Globus pallidus (tissue), 1 donor: ENCODE data around the gene SNX20.

Experiments used
- DNase-seq: peaks from one replicate; pipeline ENCODE4 v3.0.0-alpha.2; 2015; ENCODE audit warnings: low spot score

The SNX20 gene

DNA sequence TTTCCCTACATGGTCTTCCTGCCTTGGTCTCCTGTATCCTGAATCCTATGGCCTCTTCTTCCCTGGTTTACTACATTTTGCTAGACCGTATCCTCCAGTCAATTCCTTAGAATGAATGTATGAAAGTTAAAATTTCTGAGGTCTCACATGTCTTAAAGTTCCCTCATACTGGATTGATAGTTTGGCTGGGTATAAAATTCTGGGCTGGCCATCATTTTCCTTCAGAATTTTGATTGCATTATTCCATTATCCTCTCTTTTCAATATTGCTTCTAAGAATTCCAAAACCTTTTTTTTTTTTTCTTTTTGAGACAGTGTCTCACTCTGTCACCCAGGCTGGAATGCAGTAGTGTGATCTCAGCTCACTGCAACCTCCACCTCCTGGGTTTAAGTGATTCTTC is 23.1 kb upstream of the SNX20 start:
- DNase-seq = no peak

DNA sequence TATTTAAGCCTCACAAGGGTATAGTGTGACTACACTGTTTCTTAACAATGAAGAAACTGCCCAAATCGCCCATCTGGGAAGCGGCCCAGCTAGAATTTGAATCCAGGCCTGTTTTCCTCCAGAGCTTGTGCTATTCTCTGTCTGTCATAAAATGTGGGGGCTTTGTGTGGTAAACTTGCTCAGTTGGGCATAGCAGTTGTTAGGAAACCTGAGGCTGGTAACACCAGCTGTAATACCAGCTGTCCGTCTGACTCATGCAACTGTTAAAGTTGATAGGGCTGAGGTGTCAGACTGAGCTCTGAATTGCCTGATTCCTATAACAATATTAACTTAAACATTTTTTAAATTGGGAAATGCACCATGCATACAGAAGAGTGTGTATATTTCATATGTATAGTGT is 21.6 kb upstream of the SNX20 start:
- DNase-seq = no peak

DNA sequence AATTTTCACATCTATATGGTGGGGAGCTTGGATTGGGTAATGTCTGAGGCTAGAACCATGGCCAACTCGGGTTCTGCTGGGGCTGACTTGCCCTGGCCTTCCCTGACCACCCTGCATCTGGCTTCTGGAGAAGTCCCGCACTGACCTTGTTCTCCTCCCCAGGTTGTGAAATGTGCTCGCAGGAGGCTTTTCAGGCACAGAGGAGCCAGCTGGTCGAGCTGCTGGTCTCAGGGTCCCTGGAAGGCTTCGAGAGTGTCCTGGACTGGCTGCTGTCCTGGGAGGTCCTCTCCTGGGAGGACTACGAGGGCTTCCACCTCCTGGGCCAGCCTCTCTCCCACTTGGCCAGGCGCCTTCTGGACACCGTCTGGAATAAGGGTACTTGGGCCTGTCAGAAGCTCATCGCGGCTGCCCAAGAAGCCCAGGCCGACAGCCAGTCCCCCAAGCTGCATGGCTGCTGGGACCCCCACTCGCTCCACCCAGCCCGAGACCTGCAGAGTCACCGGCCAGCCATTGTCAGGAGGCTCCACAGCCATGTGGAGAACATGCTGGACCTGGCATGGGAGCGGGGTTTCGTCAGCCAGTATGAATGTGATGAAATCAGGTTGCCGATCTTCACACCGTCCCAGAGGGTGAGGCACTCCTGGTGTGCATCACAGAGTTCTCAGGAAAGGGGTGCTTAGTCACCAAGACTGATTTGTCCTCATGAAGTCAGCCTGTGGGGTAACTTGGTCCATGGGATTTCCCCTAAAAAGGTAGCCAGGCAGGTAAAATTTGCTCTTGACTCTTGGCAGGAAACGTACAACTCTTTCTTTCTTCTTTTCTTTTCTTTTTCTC is 18.4 kb upstream of the SNX20 start:
- no peak for DNase-seq

DNA sequence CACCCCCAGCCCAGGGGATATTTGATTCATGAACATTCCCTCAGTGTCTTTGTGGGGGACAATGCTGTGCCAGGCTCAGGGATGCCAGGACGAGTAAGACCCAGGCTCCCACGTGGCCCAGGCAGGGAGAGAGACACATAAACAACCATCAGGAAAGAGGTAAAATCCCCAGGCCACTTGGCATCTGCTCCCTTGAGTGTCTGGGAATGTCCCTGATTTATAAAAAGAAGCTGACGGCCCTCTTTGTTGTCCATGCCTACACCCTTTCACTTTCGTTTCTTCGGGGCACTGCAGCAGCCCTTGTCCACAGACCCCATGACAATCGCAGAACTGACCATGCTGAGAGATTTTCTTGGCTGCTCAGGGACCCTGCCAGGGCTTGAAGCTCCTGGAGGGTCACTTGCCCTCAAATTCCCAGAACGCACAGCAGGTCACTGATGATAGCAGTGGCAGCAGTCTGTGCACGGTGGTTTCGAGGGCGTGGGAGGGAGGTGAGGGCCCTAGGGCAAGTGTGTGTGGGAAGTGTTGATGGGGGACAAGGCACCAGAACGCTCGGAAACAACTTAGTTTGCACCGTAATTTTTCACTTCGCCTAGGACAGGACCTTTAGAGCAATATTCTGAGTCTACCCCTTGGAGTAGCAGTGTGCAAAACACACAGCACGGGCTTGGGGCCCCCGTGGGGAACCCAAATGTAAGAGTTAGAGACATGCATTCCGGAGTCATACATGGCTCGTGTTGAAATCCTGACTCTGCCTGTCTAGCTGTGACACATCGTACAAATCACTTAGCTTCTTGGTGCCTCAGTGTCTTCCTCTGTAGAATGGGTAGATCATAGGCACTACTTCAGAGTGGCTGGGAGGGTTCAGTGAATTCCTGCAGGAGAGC is 17.0 kb upstream of the SNX20 start:
- DNase-seq = peak; percentile 50

DNA sequence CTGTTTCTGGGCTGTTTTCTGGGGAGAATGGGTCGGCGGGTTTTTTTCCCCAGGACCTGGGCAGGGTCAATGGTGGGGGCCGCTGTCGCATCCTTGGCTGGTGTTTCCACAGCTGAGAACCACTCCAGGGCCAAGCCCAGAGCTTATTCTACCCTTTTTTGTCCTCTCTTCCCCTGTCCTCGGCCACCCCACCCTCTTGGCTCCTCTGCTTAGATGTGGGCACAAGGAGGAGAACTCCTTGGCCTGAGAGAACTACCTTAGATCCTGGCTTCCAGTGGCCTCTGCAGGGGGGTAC is 16.3 kb upstream of the SNX20 start:
- DNase-seq = no peak

DNA sequence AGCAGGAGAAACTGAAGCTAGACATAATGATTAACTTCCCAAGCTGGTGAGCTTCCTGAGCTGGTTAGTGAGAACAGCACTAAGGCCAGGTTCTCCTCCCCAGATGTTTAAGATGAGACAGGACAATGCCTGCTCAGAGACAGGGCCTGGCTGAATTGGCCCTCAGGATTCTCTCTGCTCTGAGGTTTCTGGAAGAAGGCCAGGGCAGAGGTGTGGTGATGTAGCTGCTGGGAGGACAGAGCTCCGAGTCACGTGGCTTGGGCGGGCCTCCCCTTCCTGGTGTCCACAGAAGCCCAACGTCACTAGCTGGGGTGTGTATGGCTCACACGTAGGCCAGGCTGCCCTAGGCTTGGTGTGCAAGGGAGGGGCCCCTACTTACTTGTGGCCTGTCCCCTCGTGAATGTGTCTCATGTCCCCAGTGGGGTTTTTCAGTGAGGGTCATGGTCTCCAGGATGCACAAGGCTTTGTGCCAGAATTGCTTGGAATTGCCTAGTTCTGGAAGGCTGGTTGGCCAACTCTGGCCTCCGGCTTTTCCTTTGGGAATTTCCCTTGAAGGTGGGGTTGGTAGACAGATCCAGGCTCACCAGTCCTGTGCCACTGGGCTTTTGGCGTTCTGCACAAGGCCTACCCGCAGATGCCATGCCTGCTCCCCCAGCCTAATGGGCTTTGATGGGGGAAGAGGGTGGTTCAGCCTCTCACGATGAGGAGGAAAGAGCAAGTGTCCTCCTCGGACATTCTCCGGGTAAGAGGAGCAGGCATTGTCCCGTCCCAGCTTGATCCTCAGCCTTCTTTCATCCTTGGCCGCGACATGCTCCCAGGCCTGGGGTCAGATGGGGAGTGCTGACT is 15.7 kb upstream of the SNX20 start:
- DNase-seq = peak; percentile 14

DNA sequence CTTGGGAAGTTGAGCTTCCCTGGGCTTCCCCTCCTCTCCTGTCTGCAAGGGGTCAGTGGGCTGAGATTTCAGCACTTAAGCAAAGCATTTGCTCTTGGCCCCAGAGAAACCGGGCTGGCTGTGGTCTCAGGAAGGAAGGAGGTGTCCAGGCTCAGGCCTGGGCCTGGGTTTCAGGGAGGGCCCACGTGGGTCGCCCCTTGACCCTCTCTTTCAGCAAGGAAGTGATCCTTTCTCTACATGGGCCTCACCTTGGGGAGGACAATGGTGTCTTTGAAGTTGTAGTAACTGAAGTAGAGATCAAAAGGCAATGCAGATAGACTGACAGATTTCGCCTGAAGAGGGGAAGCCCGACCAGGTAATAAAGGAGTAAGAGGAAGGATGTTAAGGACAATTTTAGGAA is 15.0 kb upstream of the SNX20 start:
- no peak for DNase-seq

DNA sequence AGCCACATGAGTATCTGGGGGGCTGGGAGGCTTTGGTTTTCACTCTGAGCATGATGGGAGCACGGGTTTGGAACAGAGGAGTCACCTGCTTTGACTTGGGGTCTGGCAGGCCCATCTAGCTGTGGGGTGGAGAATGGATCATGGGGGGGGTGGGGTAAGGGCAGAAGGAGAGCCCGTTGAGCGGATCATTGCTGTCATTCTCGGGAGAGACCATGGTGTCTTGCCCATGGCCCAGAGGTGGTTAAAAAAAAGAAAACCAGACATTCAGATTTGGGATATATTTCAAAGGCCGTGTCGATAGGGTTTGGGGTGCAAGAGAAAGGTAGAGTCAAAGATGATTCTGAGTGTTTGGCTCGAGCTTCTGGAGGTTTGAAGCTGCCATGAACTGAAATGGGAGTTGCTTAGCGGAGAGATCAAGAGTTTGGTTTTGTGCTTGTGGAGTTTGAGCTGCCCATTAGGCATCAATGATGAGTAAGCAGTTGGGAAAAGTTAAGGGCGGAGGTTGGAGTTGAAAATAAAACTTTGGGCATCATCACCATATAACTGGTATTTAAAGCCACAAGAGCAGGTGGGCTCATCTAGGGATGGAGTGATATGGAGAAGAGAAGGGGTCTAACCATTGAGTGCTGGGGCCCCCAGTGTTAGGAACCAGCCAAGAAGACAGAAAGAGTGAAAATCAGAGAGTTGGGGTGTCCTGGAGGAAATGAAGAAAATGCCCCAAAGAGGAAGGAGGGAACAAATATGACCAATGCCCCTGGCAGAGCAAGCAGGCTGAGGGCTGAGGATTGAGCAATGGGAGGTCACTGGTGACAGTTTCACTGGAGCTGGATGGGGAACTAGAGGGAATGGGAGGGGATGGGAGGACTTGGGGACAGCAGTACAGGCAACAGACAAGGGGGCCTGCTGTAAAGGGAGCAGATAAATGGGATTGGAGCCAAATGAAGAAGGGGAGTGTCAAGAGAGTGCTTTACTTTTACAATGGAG is 14.2 kb upstream of the SNX20 start:
- DNase-seq = peak; percentile 17

DNA sequence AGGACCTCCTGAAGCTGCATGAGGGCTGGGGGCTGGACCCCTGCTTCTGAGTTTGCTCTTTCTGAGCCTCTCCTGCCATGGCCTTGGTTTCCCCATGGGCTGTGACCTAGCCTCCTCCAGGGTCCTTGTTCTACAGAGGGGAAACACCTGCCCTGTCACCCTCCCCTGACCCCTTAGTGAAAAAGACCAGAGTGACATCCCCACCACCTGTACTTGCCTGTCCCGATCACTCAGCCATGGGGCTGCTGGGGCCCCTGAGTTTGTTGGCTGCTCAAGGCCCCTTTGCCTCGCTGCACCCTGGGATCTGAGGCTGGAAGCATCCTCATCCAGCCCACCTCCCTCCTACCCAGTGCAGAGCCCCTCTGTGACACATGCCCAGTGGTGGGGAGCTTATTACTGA is 13.1 kb upstream of the SNX20 start:
- DNase-seq = no peak

DNA sequence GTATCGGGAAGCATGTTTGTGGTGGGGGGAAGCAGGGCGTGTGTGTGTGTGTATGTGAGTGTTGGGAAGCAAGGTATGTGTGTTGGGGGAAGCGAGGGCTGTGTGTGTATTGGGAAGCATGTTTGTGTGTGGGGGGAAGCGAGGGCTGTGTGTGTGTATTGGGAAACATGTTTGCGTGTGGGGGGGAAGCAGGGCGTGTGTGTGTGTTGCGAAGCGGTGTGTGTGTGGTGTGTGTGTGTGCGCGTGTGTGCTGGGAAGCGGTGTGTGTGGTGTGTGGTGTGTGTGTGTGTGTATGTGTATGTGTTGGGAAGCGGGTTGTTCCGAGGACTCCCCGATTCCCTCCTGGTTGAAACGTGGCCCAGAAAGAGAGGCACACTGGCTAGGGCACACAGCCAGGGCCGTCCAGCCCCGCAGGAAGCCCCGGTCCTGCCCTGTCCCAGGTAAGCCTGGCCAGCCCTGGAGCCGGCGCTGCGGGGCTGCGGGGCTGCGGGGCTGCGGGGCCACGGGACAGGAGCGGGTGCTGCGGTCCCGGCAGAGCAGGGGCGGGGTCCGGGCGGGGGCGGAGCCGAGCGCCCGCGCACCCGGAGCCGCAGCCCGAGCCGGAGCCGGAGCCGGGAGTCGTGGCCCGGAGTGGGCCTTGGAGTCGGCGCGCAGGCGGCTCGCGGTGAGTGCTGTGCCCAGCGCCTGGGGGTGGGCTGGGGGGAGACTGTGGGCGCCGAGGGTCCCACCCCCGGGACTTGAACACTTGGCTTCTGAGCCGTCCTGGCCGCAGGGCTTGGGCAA is 12.1 kb upstream of the SNX20 start, which contains the start of gene NOD2:
TSS of gene NOD2 (plus strand) at position 608 of the 783 bp plus-strand sequence. CDS start 5,890 bp downstream, outside the sequence.
- DNase-seq = no peak

DNA sequence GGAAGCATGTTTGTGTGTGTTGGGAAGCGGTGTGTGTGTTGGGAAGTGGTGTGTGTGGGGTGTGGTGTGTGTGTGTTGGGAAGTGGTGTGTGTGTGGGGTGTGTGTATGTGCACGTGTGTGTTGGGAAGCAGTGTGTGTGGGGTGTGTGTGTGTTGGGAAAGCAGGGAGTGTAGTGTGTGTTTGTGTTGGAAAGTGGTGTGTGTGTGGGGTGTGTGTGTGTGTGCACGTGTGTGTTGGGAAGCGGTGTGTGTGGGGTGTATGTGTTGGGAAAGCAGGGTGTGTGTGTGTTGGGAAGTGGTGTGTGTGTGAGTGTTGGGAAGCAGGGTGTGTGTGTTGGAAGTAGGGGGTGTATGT is 11.5 kb upstream of the SNX20 start:
- DNase-seq = no peak

DNA sequence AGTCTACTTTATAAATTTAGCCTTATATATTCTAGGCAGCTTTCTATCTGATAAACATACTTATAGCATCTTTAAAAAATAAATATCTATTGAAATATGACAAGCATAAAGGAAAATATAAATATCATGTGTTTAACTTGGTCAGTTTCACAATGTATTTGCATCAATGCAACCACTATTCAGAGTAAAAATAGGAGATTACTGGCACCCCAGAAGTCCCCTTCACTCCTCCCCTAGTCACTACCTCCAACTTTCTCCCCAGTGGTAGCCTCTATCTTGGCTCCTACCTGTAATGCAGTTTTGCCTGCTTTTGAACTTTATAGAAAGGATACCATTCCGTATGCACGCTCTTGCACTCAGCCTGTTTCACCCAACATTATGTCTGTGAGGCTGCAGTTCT is 9.1 kb upstream of the SNX20 start:
- no peak for DNase-seq

DNA sequence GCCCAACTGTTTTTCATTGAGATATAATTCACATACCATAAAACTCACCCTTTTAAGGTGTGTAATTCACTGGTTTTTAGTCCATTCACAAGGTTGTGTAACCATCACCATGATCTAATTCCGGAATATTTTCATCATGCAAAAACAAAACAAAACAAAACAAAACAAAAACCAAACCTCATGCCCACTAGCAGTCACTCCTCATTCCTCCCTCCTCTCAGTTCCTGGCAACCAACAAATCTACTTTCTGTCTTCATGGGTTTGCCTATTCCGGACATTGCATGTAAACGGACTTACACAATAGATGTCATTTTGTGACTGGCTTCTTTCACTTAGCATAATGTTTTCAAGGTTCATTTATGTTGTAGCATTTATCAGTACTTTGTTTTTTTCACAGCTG is 7.8 kb upstream of the SNX20 start:
- no peak for DNase-seq

DNA sequence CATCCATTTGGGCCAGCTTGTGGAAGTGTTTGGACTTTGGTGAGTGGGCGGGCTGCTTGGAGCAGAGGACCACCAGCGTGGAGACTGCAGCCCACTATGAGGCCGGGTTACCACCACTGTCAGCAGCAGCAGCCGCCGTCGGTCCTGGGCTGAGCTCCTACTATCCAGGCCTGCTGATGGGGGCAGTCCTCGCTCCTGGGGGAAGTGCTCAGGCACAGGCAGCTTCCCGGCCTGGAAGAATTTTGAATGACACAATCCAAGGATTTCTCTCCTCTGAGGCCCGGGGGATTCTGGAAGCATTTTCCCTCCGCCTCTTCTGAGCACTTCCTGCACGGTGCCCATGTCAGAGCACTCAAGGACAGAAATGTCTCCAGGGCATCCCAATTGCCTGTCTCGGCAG is 7.0 kb upstream of the SNX20 start:
- no peak for DNase-seq

DNA sequence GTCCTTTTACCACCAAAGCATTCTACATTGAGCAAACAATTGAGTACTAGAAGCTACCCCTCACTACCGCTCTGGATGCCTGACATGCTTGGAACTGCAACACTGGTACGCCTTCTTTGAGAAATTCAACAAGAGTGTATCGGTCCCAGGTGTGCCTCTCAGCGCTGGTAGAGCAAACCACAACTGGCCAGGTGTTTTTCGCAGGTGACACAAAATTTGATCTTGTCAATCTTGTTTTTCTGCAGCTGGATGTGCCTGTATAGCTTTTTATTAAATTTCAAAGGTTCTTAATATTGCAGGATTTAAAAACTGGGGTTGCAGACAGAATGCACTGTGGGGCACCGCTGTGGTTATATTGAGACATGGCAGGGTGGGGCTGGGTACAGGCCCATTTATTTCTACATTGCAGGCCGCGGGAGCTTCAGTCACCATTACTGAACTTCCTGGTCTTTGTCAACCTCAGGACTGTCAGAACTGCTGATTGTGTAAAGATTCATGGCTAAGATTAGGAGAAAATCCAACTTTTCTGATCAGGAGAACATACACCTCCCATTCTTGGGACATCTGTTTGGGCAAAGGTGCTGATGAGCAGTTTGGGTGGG is 4.5 kb upstream of the SNX20 start:
- DNase-seq = no peak

DNA sequence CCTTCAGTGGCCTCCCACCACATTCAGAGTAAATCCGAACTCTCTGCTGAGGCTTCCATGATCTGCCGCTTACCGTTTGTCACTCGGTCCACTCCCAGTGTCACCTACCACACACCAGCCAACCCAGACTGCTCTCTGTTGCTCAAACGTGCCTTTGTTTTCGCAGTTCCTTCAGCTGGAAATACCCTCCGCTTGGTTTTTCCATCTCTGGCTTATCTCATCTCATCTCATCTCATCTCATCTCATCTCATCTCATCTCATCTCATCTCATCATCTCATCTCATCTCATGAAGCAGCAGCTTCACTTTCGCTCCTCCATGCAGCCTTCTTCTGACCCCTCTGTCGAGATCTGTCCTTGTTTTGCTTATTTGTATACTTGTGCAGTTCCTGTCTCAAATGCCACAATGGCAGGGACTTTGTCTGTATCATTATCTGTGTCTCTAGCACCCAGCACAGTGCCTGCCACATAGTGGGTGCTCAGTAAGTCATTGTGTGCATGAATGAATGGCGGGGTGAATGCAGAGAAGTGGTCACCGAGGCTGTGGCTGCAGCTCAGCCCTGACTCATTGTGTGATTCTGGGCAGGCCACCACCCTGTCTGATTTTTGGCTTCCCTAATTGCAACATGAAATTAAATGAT is 3.8 kb upstream of the SNX20 start:
- DNase-seq = no peak

DNA sequence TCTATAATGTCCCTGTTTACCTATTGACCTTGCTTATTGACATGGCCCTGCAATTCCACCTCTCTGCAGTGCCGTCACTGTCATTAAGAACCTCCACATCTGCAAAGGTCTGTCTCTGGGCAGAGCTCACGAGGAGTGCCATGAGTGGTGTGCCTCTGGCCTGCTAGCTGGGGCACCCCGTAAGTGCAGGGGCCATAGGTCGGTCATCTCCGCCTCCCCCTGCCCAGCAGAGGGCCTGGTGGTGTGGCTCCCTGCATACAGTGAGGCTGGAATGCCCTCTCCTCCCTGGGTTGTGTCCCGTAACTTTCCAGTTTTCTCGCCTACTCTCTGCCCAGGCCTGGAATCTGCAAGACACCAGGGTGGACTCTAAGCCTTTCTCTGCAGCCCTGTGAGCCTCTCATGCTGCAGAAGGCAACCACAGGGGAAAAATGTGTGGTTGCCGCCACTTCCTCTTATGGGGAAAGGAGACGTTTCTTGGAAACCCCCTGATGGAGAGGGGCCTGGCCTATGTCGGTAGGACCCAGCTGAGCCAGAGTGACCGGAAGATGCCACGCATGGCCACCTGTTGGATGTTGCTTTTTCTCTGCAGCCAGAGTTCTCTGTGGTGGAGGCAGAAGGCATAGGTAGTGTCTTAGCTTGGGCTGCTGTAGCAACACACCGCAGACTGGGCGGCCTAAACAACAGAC is 2.7 kb upstream of the SNX20 start:
- peak; percentile 42 for DNase-seq

DNA sequence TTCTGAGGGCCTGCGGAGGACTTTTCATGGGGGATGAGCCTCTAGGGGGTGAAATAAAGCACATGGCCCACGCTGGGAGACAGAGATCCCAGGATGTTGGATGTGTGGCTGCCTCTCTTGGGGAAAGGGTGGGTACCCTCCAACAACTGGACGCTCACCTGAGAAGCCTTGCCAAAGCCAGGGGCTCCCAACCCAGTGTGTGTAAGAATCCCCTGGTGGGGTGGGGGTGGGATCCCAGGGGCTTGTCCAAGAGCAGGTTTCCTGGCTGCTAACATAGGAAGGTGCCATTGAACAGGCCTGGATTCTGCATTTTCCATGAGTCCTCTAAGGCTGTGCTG is 587 bp downstream of the SNX20 start:
- no peak for DNase-seq
